Lower leg skin (tissue), 4 donors: ENCODE results near the gene CTBP1. TPM values are rescaled to one million over a fixed set of nuclear protein-coding genes. Genes with fewer than 3 reads are reported as not detected.
A peak's percentile ranks its signal among the peaks of the same experiment; 100 is the strongest.

Experiments
- DNase-seq, 2 donors: peaks; one replicate each; pipeline ENCODE4 v3.0.0-alpha.2; 2019; ENCODE audit warnings: low spot score in 2 of 2
- H3K4me3 ChIP-seq: fragments of 200-600 bp; sonication (generic); 2 replicates; pipeline ENCODE4 v1.5.1; 2017; ENCODE audit warnings: mild to moderate bottlenecking, low read depth; ENCODE audit not compliant: poor library complexity, severe bottlenecking
- CTCF ChIP-seq, 3 donors: fragments of 450-650 bp; IDR thresholded peaks; one replicate each; pipeline ENCODE4 v1.5.1; 2016; ENCODE audit warnings: antibody characterized with exemption in 3 of 3, mild to moderate bottlenecking in 3 of 3, moderate library complexity in 2 of 3
- POLR2A ChIP-seq, 2 donors: fragments of 450-650 bp; IDR thresholded peaks; one replicate each; pipeline ENCODE4 v1.6.1; 2016 to 2017; ENCODE audit warnings: antibody characterized with exemption in 2 of 2, mild to moderate bottlenecking in 1 of 2, moderate library complexity in 1 of 2
- WGBS, 2 donors: methylation state at CpG; one replicate each; pipeline ENCODE4 v1.1.5; 2018; 5-methylcytosine and 5-hydroxymethylcytosine counted together
- intact Hi-C: fragments of 100-400 bp; cut with DNase I; formaldehyde crosslinking; loops from one replicate; pipeline ENCODE4 v1.15.0; 2023; ENCODE audit warnings: low total_unique reads
- total RNA-seq, 4 donors: library from RNA; depleted of rRNA; stranded (reverse); fragments of >200 nt; gene quantifications; one replicate each; pipeline ENCODE4 v1.1.0, GENCODE V29; 2016

CTBP1 gene
- total RNA-seq, 4 donors from 2014 or later, result 124 to 195 (median 148) TPM

DNA sequence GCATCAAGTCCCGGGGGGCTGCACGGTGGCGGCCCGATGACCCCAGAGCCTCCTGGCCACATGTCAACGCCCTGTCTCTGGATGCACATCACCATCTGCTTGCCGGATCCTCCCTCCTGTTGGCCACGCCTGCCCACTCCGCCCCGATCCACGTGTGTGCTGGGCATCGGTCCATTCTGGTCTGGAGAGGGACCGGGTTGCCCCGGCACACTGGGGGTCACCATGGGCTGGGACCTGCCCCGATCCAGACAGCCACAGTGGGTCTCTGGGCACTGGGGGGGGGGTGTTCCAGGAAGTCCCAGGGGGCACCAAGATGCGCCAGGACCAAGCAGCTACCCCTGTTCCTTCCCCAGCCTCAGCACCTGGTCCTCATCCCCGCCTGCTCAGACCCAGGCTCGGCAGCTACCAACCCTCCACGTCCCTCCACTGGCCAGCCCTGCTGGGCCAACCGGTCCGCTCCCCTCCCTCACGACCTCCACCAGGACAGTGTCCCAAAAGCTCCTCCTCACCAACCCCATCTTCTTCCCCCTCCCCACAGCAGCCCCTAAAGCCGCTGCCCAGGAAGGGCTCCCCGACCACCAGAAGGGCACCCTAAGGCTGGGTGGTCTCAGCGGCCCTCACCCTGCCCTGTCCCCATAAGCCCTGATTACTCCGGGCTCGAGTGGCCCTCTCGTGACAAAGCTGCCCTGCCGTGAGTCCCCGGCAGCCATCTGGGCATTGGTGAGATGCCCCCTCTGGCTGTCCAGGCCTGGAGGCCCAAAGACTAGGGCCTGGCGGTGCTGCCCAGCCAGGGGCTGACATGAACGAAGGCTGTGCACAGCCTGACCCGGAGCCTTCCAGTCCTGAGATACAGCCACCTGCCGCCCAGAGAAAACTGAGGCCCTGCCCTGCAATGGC is 4.6 kb downstream of the CTBP1 start:
- DNase-seq, result peak in 1 of 2 donors; percentile 85
- WGBS, 2 donors, result 59 to 64% methylated on average over 21 to 31 of the region's 33 CpGs
- intact Hi-C loops, result no loop called here
- H3K4me3 ChIP-seq, result no peak overlapping the region
- TF ChIP-seq CTCF (IDR thresholded peaks at IDR 0.05), result no peak
- no peak for TF ChIP-seq POLR2A (IDR thresholded peaks at IDR 0.05)

GRCh38 chr4:1243451-1244080 is 5.4 kb downstream of the CTBP1 start:
- H3K4me3 ChIP-seq, result no peak overlapping the region
- peak in 1 of 2 donors; percentile 78 for DNase-seq
- intact Hi-C loops, result no loop called here
- TF ChIP-seq POLR2A (IDR thresholded peaks at IDR 0.05), result no peak
- TF ChIP-seq CTCF (IDR thresholded peaks at IDR 0.05), result no peak
- WGBS, 2 donors, result 69% methylated on average over 13 to 15 of the region's 15 CpGs

GRCh38 chr4:1242506-1243450 is 6.2 kb downstream of the CTBP1 start:
- intact Hi-C loops, result no loop called here

DNA sequence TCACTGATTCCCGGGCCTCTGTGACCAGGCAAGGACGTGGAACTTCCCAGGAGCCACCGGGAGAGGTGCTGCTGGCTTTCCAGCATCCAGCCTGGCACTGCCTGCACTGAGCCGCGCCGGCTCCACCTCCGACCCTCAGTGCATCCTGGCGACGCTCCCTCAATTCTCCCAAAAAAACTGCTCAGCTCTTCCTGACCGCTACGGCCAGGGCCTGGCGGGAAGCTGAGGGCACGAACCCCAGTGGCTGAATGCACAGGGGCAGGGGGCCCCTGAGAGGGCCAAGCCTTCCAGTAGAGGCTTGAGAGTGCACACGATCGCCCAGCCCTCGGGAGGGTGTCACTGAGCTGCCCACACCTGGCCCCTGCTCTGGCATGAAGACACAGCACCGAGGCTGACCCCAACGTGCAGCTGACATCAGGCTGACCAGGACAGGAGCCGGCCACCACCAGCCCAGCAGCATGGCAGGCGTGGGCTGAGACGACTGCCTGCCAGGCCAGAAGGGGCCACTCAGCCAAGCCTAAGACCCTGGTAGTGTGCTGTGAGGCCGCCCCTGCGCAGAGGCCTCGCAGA is 6.9 kb downstream of the CTBP1 start:
- 77 to 81% methylated on average over 20 to 24 of the region's 24 CpGs for WGBS, 2 donors
- H3K4me3 ChIP-seq, result no peak overlapping the region
- intact Hi-C loops, result no loop called here
- TF ChIP-seq CTCF (IDR thresholded peaks at IDR 0.05) (no peak), POLR2A (IDR thresholded peaks at IDR 0.05) (no peak)
- DNase-seq, result peak in 1 of 2 donors; percentile 80

More at GRCh38 chr4:1242506-1243450, 6.2 kb downstream of the CTBP1 start:
- DNase-seq, result peak in 1 of 2 donors; percentile 77
- 91% methylated on average over 27 to 30 of the region's 30 CpGs for WGBS, 2 donors
- no peak overlapping the region for H3K4me3 ChIP-seq
- TF ChIP-seq POLR2A (IDR thresholded peaks at IDR 0.05), result no peak
- no peak for TF ChIP-seq CTCF (IDR thresholded peaks at IDR 0.05)

- TF ChIP-seq POLR2A (IDR thresholded peaks at IDR 0.05) (no peak), CTCF (IDR thresholded peaks at IDR 0.05) (no peak)
- 80 to 86% methylated on average over 12 to 21 of the region's 21 CpGs for WGBS, 2 donors
- DNase-seq, result no peak
- intact Hi-C loops, result no loop called here
- H3K4me3 ChIP-seq, result no peak overlapping the region
These were observed 7.4 kb downstream of the CTBP1 start for GRCh38 chr4:1241466-1241935.
